K562 (cell line): Measurements from ENCODE around the gene ZNF428. TPM values are rescaled to one million over a fixed set of nuclear protein-coding genes. Genes with fewer than 3 reads are reported as not detected.
"Not testable (repeated sequence)": the region's sequence is repeated elsewhere in the genome, so short reads cannot be mapped to it uniquely, and the experiment has no call there.

Experiments
- ATAC-seq: fragments of 200-7000 bp; cut with Tn5 transposase; 3 replicates; pipeline ENCODE4 v1.9.1; 2020; ENCODE audit warnings: moderate library complexity
- BruUV-seq: library from RNA; stranded (reverse); fragments of 400-500 nt; replicated peaks from 2 replicates; lab custom pipeline; 2021; lab: Mats Ljungman, UMichigan
- CTCF ChIA-PET: fragments of 300-600 bp; formaldehyde crosslinking; extraction: SDS; loops from one replicate; lab custom pipeline; 2021; ENCODE audit warnings: low intra/inter-chr PET ratio; lab: Yijun Ruan, JAX
- POLR2A ChIA-PET: fragments of 300-600, 350-650 bp; sonication (Branson Sonifier 250); formaldehyde crosslinking; extraction: SDS; loops from one replicate; lab custom pipeline; 2021; ENCODE audit warnings: antibody characterized with exemption, inconsistent platforms; lab: Yijun Ruan, JAX
- DNase-seq, 4 experiments: peaks; one replicate each; pipeline versions ENCODE4 v3.0.0 to v3.0.0-alpha.2; 2011 to 2018; ENCODE audit warnings: low spot score in 3 of 4, mixed read lengths in 3 of 4; ENCODE audit errors: extremely low read depth in 1 of 4
- FAIRE-seq: peaks from 2 replicates; lab custom pipeline; 2011; peaks lifted over from hg19 to GRCh38; lab: Jason Lieb, UNC
- H2AFZ ChIP-seq: 2 replicates; pipeline ENCODE4 v1.6.0; 2011; ENCODE audit warnings: low read depth, low read length, control low read depth, inconsistent platforms
- H3K27ac ChIP-seq: fragments of 200-600 bp; 3 replicates; pipeline ENCODE4 v1.8.0; 2011; ENCODE audit warnings: low read depth, mild to moderate bottlenecking, control low read depth, inconsistent platforms, low read length, moderate library complexity, mixed read lengths; ENCODE audit errors: extremely low read depth
- H3K27me3 ChIP-seq, 2 experiments: fragments of 300-600 bp in 1 of 2; 2 replicates in 1 of 2; 3 replicates in 1 of 2; pipeline versions ENCODE4 v1.6.0 to v1.8.0; 2011; ENCODE audit warnings: inconsistent platforms in 2 of 2, low read length in 2 of 2, mild to moderate bottlenecking in 1 of 2, mixed read lengths in 1 of 2, moderate library complexity in 1 of 2; ENCODE audit not compliant: control insufficient read depth in 2 of 2, insufficient read depth in 2 of 2
- H3K36me3 ChIP-seq: fragments of 300-600 bp; 3 replicates; pipeline ENCODE4 v1.8.0; 2011; ENCODE audit warnings: mild to moderate bottlenecking, low read length, inconsistent platforms; ENCODE audit not compliant: control insufficient read depth, insufficient read depth
- H3K4me1 ChIP-seq, 2 experiments: fragments of 200-600 bp in 1 of 2; replicated peaks in 1 of 2; 2 replicates in 1 of 2; 3 replicates in 1 of 2; pipeline versions ENCODE4 v1.5.1 to v1.8.0; 2011; ENCODE audit warnings: inconsistent platforms in 2 of 2, low read length in 2 of 2, mild to moderate bottlenecking in 1 of 2, mixed read lengths in 1 of 2, moderate library complexity in 1 of 2; ENCODE audit not compliant: control insufficient read depth in 2 of 2, insufficient read depth in 2 of 2
- H3K4me2 ChIP-seq: 2 replicates; pipeline ENCODE4 v1.6.1; 2011; ENCODE audit warnings: low read length, control low read depth, inconsistent platforms, mixed read lengths; ENCODE audit not compliant: insufficient read depth
- H3K4me3 ChIP-seq: fragments of 200-600 bp; sonication (generic), shearing (Covaris generic); 2 replicates; pipeline ENCODE4 v1.5.1; 2016; ENCODE audit warnings: control low read depth, inconsistent platforms
- H3K79me2 ChIP-seq: fragments of 200-600 bp; 3 replicates; pipeline ENCODE4 v1.8.0; 2011; ENCODE audit warnings: low read length, inconsistent platforms; ENCODE audit not compliant: control insufficient read depth, insufficient read depth
- H3K9ac ChIP-seq, 2 experiments: 2 replicates each; pipeline versions ENCODE4 v1.6.0 to v1.6.1; 2011; ENCODE audit warnings: low read depth in 2 of 2, low read length in 2 of 2, control low read depth in 1 of 2, inconsistent platforms in 1 of 2, mild to moderate bottlenecking in 1 of 2, mixed read lengths in 1 of 2; ENCODE audit not compliant: insufficient read depth in 1 of 2
- H3K9me1 ChIP-seq: one replicate; pipeline ENCODE4 v1.6.0; 2011; ENCODE audit warnings: inconsistent platforms, mild to moderate bottlenecking, low read length, moderate library complexity; ENCODE audit not compliant: control insufficient read depth, insufficient read depth
- H3K9me3 ChIP-seq: replicated peaks from 2 replicates; pipeline ENCODE4 v1.5.1; 2011; ENCODE audit warnings: low read depth, low read length, inconsistent platforms; ENCODE audit not compliant: control insufficient read depth, insufficient read depth
- H4K20me1 ChIP-seq: replicated peaks from 2 replicates; pipeline ENCODE4 v1.6.1; 2011; ENCODE audit warnings: low read length, inconsistent platforms, mixed read lengths; ENCODE audit not compliant: control insufficient read depth, insufficient read depth
- CBFA2T2 ChIP-seq: fragments of 450-650 bp; conservative IDR thresholded peaks from 2 replicates; pipeline ENCODE4 v1.6.1; 2017; ENCODE audit warnings: mild to moderate bottlenecking
- ELF1 ChIP-seq: fragments of 200-800 bp; sonication (Bioruptor generic); IDR thresholded peaks from 2 replicates; pipeline ENCODE4 v1.6.1; 2016; ENCODE audit warnings: missing genetic modification characterization, missing compliant biosample characterization
- FOXK2 ChIP-seq, 2 experiments: fragments of 450-650 bp; IDR thresholded peaks in 1 of 2; conservative IDR thresholded peaks in 1 of 2; 2 replicates each; pipeline ENCODE4 v1.6.1; 2016; ENCODE audit warnings: low read depth in 2 of 2, mild to moderate bottlenecking in 1 of 2
- PTRF ChIP-seq: fragments of 450-650 bp; IDR thresholded peaks from 2 replicates; pipeline ENCODE4 v1.6.1; 2016; ENCODE audit warnings: mild to moderate bottlenecking, missing genetic modification characterization, missing compliant biosample characterization
- ZNF121 ChIP-seq: sonication (generic); formaldehyde crosslinking; conservative IDR thresholded peaks from 2 replicates; pipeline ENCODE4 v1.8.0; 2022; ENCODE audit warnings: missing genetic modification reagents
- WGBS: fragments of 100-300 bp; shearing (Covaris generic); methylation state at CpG from one replicate; pipeline ENCODE4 v1.1.6; 2016; ENCODE audit warnings: low coverage, mixed read lengths; ENCODE audit not compliant: insufficient coverage; ENCODE audit errors: missing lambda C conversion rate; 5-methylcytosine and 5-hydroxymethylcytosine counted together
- in situ Hi-C: fragments of 300-500 bp; cut with MboI; formaldehyde crosslinking; loops from 4 replicates; pipeline ENCODE4 v1.15.0; 2018; ENCODE audit warnings: inconsistent platforms, mixed read lengths
- intact Hi-C: fragments of 100-400 bp; cut with micrococcal nuclease; formaldehyde crosslinking; loops from 2 replicates; pipeline ENCODE4 v1.14.2; 2022
- polyA plus RNA-seq, 8 experiments: library from polyadenylated mRNA; depleted of rRNA in 4 of 8; stranded (reverse) in 5 of 8; unstranded in 3 of 8; fragments of >200 nt; fragmentation: Nextera tagmentation in 2 of 8; fragmentation: Illumina TruSeq in 1 of 8; extraction: Ambion mirVana in 2 of 8; extraction: Trizol in 1 of 8; gene quantifications; 2 replicates each; pipeline versions ENCODE4 v1.2.1 to v1.2.3, GENCODE V29; 2011 to 2014; ENCODE audit warnings: inconsistent platforms in 1 of 8, missing spikeins in 1 of 8
- total RNA-seq, 7 experiments: library from RNA; depleted of rRNA in 6 of 7; stranded (reverse); fragments of >200 nt in 6 of 7; fragmentation: Illumina TruSeq in 2 of 7; extraction: Trizol in 2 of 7; gene quantifications; 2 replicates each; pipeline versions ENCODE4 v1.2.1 to v1.2.3, GENCODE V29; 2011 to 2021; ENCODE audit warnings: low replicate concordance in 1 of 7
- TF ChIP-seq, protein P1 (sequence below), 2 experiments: fragments of 450-650 bp in 1 of 2; sonication (generic) in 1 of 2; formaldehyde crosslinking in 1 of 2; IDR thresholded peaks; 2 replicates each; pipeline versions ENCODE4 v1.7.1 to v1.9.0; 2016 to 2022; ENCODE audit warnings: inconsistent platforms in 1 of 2, mild to moderate bottlenecking in 1 of 2, missing genetic modification reagents in 1 of 2
- TF ChIP-seq, protein P2 (sequence below), 2 experiments: fragments of 450-650 bp; conservative IDR thresholded peaks; 2 replicates each; pipeline ENCODE4 v1.6.1; 2017; ENCODE audit warnings: mild to moderate bottlenecking in 2 of 2, moderate library complexity in 2 of 2

The ZNF428 gene
- total and polyA plus RNA-seq, 9 of the 15 experiments (the other 6 are each of a cell fraction or from before 2014, with no cell fraction given): 0.15 to 85.7 (median 15.9) TPM

DNA sequence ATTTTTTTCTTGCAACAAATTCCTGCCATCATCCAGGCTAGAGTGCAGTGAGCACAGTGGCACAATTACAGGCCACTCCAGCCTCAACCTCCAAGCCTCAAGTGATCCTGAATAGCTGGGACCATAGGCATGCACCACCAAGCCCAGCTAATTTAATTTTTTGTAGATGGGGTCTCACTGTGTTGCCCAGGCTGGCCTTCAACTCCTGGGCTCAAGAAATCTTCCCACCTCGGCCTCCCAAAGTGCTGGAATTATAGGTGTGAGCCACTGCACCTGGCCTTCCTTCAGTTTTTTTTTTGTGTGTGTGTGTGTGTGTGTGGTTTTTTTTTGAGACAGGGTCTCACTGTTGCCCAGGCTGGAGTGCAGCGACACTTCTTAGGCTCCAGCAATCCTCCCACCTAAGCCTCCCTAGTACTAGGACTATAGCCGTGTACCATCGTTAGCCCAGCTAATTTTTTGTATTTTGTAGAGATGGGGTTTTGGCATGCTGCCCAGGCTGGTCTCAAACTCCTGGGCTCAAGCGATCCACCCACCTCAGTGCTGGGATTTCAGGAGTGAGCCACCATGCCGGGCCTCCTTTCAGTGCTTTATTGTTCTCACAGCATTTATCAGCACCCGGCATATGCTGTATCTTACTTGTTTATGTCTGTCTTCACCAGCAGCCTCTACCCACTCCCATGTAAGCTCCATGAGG, 13.4 kb downstream of the ZNF428 start (continued):
- TF ChIP-seq, protein P1, sequence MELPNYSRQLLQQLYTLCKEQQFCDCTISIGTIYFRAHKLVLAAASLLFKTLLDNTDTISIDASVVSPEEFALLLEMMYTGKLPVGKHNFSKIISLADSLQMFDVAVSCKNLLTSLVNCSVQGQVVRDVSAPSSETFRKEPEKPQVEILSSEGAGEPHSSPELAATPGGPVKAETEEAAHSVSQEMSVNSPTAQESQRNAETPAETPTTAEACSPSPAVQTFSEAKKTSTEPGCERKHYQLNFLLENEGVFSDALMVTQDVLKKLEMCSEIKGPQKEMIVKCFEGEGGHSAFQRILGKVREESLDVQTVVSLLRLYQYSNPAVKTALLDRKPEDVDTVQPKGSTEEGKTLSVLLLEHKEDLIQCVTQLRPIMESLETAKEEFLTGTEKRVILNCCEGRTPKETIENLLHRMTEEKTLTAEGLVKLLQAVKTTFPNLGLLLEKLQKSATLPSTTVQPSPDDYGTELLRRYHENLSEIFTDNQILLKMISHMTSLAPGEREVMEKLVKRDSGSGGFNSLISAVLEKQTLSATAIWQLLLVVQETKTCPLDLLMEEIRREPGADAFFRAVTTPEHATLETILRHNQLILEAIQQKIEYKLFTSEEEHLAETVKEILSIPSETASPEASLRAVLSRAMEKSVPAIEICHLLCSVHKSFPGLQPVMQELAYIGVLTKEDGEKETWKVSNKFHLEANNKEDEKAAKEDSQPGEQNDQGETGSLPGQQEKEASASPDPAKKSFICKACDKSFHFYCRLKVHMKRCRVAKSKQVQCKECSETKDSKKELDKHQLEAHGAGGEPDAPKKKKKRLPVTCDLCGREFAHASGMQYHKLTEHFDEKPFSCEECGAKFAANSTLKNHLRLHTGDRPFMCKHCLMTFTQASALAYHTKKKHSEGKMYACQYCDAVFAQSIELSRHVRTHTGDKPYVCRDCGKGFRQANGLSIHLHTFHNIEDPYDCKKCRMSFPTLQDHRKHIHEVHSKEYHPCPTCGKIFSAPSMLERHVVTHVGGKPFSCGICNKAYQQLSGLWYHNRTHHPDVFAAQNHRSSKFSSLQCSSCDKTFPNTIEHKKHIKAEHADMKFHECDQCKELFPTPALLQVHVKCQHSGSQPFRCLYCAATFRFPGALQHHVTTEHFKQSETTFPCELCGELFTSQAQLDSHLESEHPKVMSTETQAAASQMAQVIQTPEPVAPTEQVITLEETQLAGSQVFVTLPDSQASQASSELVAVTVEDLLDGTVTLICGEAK (IDR thresholded peaks at IDR 0.05): peak; percentile 29; the same call in 1 of the 2 replicates
- TF ChIP-seq, protein P1 (CRISPR knock-in tag; IDR thresholded peaks at IDR 0.05): no peak
- TF ChIP-seq FOXK2 (conservative IDR thresholded peaks at IDR 0.05 in 1 of 2, IDR thresholded peaks at IDR 0.05 in 1 of 2; ENCODE audit: low read depth in 2 of 2) (0 out of 4 replicates have a peak, but pooled peaks of 1 of the 2 experiments have one; percentile 19), CBFA2T2 (peak; percentile 23; the same call in 1 of the 2 replicates), ZNF121 (CRISPR knock-in tag) (peak; percentile 78), ELF1 (no peak), PTRF (tag) (no peak)
- TF ChIP-seq, protein P2, sequence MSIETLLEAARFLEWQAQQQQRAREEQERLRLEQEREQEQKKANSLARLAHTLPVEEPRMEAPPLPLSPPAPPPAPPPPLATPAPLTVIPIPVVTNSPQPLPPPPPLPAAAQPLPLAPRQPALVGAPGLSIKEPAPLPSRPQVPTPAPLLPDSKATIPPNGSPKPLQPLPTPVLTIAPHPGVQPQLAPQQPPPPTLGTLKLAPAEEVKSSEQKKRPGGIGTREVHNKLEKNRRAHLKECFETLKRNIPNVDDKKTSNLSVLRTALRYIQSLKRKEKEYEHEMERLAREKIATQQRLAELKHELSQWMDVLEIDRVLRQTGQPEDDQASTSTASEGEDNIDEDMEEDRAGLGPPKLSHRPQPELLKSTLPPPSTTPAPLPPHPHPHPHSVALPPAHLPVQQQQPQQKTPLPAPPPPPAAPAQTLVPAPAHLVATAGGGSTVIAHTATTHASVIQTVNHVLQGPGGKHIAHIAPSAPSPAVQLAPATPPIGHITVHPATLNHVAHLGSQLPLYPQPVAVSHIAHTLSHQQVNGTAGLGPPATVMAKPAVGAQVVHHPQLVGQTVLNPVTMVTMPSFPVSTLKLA (conservative IDR thresholded peaks at IDR 0.05): 0 out of 4 replicates have a peak, but pooled peaks of 1 of the 2 experiments have one; percentile 11

DNA sequence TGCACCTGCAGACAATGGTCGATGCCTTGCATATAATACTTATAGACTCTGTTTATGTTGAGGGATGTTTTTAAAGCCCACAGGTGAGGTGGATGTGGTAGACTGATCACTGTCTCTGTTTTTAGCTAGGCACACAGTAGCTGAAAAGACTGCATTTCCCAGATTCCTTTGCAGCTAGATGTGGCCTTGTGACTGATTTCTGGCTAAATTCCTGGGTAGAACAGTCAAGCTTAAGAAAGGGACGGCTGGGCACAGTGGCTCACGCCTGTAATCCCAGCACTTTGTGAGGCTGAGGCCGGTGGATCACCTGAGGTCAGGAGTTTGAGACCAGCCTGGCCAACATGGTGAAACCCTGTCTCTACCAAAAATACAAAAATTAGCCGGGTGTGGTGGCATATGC, 19.1 kb downstream of the ZNF428 start:
- Histone ChIP-seq H3K4me1 (peaks cover 15 to 21% of the 10 kb centered on the region in 2 experiments; a peak in 4 of 5 replicates), H3K36me3 (peaks cover 32% of the 10 kb centered on the region; the same call in 2 of the 3 replicates), H3K79me2 (peaks cover 29% of the 10 kb centered on the region)
- H3K9ac ChIP-seq, H3K9me1 ChIP-seq, H3K27me3 ChIP-seq, intact Hi-C loops, in situ Hi-C loops, H3K4me2 ChIP-seq, H2AFZ ChIP-seq, H4K20me1 ChIP-seq, FAIRE-seq, ATAC-seq, H3K9me3 ChIP-seq, BruUV-seq, H3K4me3 ChIP-seq, CTCF ChIA-PET, DNase-seq, H3K27ac ChIP-seq: not testable (repeated sequence)
- 91% methylated on average over 4 of the region's 5 CpGs for WGBS
- POLR2A ChIA-PET: interaction anchor here (0.7 to 1.1 kb wide), 2 partner anchors 16 to 25 kb away, joined by 3 to 4 read pairs; partner anchors contain the start of gene XRCC1
